NOMO-1 treated with dmso at 0.1 percent for 144 hours (cell line): ENCODE data around the gene MCCC1.
"Not testable (repeated sequence)": the region's sequence is repeated elsewhere in the genome, so short reads cannot be mapped to it uniquely, and the experiment has no call there.

Experiments used
- DNase-seq: peaks from one replicate; lab custom pipeline; 2025; ENCODE audit not compliant: unreplicated experiment; lab: John Stamatoyannopoulos, UW

MCCC1 gene

GRCh38 chr3:183099026-183099837 lies at the start of gene MCCC1:
Gene MCCC1, minus strand, starts transcription at chr3:183099496. Its CDS starts 56 bp downstream, at chr3:183099440.
- peak; percentile 100 for DNase-seq

DNA sequence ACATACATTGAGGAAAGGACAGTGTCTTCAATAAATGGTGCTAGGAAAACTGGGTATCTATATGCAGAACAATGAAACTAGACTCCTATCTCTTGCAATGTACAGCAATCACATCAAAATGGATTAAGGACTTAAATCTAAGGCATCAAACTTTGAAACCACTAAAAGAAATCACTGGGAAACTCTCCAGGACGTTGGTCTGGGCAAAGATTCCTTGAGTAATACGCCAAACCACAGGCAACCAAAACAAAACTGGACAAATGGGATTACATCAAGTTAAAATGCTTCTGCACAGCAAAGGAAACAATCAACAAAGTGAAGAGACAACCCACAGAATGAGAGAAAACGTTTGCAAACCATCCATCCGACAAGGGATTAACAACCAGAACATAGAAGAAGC lies 48.8 kb upstream of the MCCC1 start:
- no peak for DNase-seq

GRCh38 chr3:183144363-183144762 lies 45.1 kb upstream of the MCCC1 start:
- no peak for DNase-seq

- DNase-seq = no peak
These were observed 42.9 kb upstream of the MCCC1 start for GRCh38 chr3:183142199-183142598.

- DNase-seq = no peak
These were observed 35.5 kb upstream of the MCCC1 start for GRCh38 chr3:183134844-183135243.

DNA sequence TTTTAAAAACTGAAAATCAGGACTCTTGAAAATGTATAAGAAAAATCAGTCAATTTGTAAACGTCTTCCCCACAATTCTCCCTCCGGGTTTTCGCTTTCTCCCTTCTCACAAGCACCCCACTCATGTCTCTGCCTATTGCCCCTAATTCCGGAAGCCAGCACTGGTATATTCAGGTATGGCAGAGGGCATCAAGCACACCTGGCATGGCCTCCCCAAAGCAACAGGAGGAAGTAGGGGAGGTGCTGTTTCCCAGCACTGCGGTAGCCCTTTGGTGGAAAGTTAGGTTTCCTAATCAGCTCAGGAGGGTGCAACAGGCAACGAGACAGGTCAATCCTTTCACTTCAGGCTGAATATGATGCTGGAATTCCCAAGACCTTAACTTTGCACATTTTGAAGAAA lies 33.1 kb upstream of the MCCC1 start:
- DNase-seq = no peak

- DNase-seq = no peak
These were observed 32.4 kb upstream of the MCCC1 start for GRCh38 chr3:183131735-183132134.

GRCh38 chr3:183131186-183131725 lies 32.0 kb upstream of the MCCC1 start:
- no peak for DNase-seq

GRCh38 chr3:183129243-183129642 lies 29.9 kb upstream of the MCCC1 start:
- no peak for DNase-seq

GRCh38 chr3:183128709-183129108 lies 29.4 kb upstream of the MCCC1 start:
- no peak for DNase-seq

GRCh38 chr3:183123891-183124290 lies 24.6 kb upstream of the MCCC1 start:
- DNase-seq = no peak

DNA sequence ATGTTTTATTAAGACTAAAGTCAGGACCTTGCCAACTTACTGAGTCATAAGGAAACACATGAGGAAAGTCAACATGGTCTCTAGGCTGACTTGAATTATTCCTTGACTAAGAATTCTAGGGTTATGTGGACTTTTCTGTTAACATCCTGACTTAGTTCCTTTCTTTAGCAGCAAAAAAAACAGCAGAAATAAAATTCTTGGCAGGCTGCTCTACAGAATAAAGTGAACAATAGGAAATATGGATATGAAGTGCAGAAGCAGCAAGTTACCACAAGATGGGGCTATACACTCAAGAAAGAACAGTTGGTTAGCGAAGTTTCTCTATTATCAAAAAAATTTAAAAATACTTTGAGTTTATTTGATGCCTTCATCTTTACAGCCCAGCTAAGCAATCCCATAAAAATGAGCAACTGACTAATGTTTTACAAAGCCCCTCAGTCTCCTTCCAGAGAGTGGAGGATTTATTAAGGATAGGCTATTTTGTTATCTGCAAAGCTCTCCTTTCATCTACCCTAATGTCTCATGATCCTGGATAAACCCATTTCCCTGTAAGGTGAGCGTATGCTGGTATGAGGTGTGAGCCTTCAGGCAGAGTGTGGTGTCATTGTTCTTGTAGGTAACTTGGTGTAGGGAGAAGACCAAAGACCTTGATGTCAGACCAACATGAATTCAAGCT lies 23.1 kb upstream of the MCCC1 start:
- peak; percentile 16 for DNase-seq

DNA sequence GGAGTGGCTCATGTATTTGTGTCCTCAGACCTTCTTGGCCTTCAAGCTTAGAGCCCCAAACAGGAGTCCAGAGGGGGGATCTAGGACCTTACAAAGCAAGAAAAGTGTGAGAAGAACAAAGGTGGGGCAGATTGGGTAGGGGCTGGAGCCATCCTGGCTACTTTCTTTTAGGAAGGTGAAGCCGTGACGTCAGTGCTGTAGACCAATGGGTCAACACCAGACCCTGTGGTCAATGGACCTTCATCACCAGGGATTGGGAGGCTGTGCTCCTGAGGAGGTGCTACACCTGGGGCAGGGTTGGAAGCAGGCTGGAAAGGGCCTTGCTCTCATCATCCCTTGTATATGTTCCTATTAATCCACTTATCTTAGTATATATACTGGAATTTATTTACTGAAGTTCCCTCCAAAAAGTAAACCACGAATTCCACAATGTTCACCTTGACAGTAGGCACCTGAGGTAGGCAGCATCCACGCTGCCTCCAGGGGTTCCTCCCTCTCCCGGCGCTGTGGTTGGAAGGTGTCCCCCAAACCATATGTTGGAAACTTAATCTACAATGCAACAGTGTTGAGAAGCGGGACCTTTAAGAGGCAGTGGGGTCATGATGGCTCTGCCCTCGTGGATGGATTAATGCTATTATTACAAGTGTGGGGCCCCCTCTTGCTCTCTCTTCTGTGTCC lies 21.4 kb upstream of the MCCC1 start:
- no peak for DNase-seq

GRCh38 chr3:183117056-183117455 lies 17.8 kb upstream of the MCCC1 start:
- DNase-seq = no peak

GRCh38 chr3:183116025-183116614 lies 16.8 kb upstream of the MCCC1 start:
- DNase-seq = no peak

DNA sequence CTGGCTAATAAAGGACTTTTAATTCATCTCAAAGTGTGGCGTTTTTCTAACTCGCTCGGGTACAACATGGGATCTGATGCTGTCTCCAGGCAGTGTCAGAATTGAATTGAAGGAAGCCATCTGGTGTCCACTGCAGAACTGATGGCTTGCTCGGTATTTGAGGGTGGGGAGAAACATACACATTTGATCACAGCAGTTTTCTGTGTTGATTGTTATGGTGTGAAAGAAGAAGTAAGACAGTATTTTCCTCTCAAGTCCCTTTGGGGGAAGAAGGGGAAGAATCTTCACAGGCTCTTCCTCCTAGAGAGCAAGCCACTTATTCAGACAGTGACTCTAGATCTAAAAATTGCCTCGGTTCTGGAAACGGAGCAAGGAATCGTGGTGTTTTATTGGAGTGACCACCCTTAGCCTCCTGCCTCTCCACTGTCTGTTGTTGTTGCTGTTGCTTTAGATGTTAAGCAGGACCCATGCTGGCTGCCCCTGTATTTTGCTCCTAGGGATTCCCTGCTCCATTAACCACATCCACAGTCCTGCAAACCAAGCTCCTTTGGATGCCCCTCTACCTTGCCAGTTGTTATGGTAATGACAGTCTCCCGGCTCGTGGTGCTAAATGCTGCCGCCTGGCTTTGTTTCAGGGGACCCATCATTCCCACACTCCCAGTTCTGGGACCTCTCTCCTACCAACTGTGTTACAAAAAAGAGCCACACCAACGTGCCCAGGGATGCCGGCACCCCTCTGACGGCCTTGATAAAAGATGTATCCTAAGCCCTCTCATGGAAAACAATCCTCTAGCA lies 15.3 kb upstream of the MCCC1 start:
- no peak for DNase-seq

- DNase-seq = not testable (repeated sequence)
These were observed 10.6 kb upstream of the MCCC1 start for GRCh38 chr3:183109847-183110246.

- no peak for DNase-seq
These were observed 9.2 kb upstream of the MCCC1 start for GRCh38 chr3:183108470-183108869.

- DNase-seq = peak; percentile 55
These were observed 8.7 kb upstream of the MCCC1 start for GRCh38 chr3:183108001-183108449.

- not testable (repeated sequence) for DNase-seq
These were observed 8.1 kb upstream of the MCCC1 start for GRCh38 chr3:183107372-183107771.
